COR-L47 (cell line): ENCODE results near the gene TYW1.
A peak's percentile ranks its signal among the peaks of the same experiment; 100 is the strongest.
"Not testable (repeated sequence)": the region's sequence is repeated elsewhere in the genome, so short reads cannot be mapped to it uniquely, and the experiment has no call there.

ENCODE experiments used
- DNase-seq: peaks from one replicate; lab custom pipeline; 2025; lab: John Stamatoyannopoulos, UW

TYW1 gene

GRCh38 chr7:66996444-66997191, at the start of gene TYW1:
TSS of gene TYW1 (plus strand) at chr7:66996833. CDS start at chr7:66996979, 146 bp downstream.
- peak; percentile 97 for DNase-seq

- no peak for DNase-seq
These were observed 48.0 kb upstream of the TYW1 start for GRCh38 chr7:66948480-66949109.

GRCh38 chr7:66950311-66950710, 46.3 kb upstream of the TYW1 start:
- DNase-seq, result no peak

GRCh38 chr7:66950763-66951162, 45.9 kb upstream of the TYW1 start:
- no peak for DNase-seq

- no peak for DNase-seq
These were observed 44.1 kb upstream of the TYW1 start for GRCh38 chr7:66952343-66953043.

GRCh38 chr7:66953044-66953427, 43.6 kb upstream of the TYW1 start:
- no peak for DNase-seq

GRCh38 chr7:66957595-66958290, 38.9 kb upstream of the TYW1 start:
- no peak for DNase-seq

- DNase-seq, result no peak
These were observed 37.9 kb upstream of the TYW1 start for GRCh38 chr7:66958538-66959350.

- DNase-seq, result no peak
These were observed 36.4 kb upstream of the TYW1 start for GRCh38 chr7:66960192-66960591.

- DNase-seq, result no peak
These were observed 35.5 kb upstream of the TYW1 start for GRCh38 chr7:66961096-66961495.

- DNase-seq, result no peak
These were observed 32.2 kb upstream of the TYW1 start for GRCh38 chr7:66964411-66964810.

- DNase-seq, result no peak
These were observed 29.6 kb upstream of the TYW1 start for GRCh38 chr7:66967029-66967428.

GRCh38 chr7:66969001-66969400, 27.6 kb upstream of the TYW1 start:
- DNase-seq, result not testable (repeated sequence)

- DNase-seq, result no peak
These were observed 26.3 kb upstream of the TYW1 start for GRCh38 chr7:66970310-66970709.

- no peak for DNase-seq
These were observed 21.5 kb upstream of the TYW1 start for GRCh38 chr7:66974986-66975590.

- not testable (repeated sequence) for DNase-seq
These were observed 18.3 kb upstream of the TYW1 start for GRCh38 chr7:66978312-66978711.

- not testable (repeated sequence) for DNase-seq
These were observed 17.6 kb upstream of the TYW1 start for GRCh38 chr7:66979013-66979412.

GRCh38 chr7:66980336-66980735, 16.3 kb upstream of the TYW1 start:
- DNase-seq, result not testable (repeated sequence)

GRCh38 chr7:66989552-66989951, 7.1 kb upstream of the TYW1 start:
- not testable (repeated sequence) for DNase-seq

- not testable (repeated sequence) for DNase-seq
These were observed 2.6 kb upstream of the TYW1 start for GRCh38 chr7:66994051-66994450.

- peak; percentile 38 for DNase-seq
These were observed 2.0 kb upstream of the TYW1 start for GRCh38 chr7:66994691-66995049.
